NB4 (cell line): ENCODE measurements around the gene MICAL2.
"Not testable (repeated sequence)": the region's sequence is repeated elsewhere in the genome, so short reads cannot be mapped to it uniquely, and the experiment has no call there.

ENCODE experiments used
- DNase-seq: peaks from one replicate; pipeline ENCODE4 v3.0.0; 2010; ENCODE audit warnings: low read depth
- H3K4me3 ChIP-seq: one replicate; pipeline ENCODE4 v1.5.1; 2011; ENCODE audit warnings: mild to moderate bottlenecking, low read depth, low read length, moderate library complexity
- MAX ChIP-seq: IDR thresholded peaks from 2 replicates; pipeline ENCODE4 v1.6.1; 2011; ENCODE audit warnings: low read depth, low read length
- MYC ChIP-seq: IDR thresholded peaks from 2 replicates; pipeline ENCODE4 v1.6.1; 2011; ENCODE audit warnings: low read depth, low read length
- POLR2A ChIP-seq: IDR thresholded peaks from 2 replicates; pipeline ENCODE4 v1.6.1; 2011; ENCODE audit warnings: mild to moderate bottlenecking; ENCODE audit not compliant: insufficient read length; ENCODE audit errors: extremely low read depth
- TF ChIP-seq, protein P1 (sequence below): IDR thresholded peaks from one replicate; pipeline ENCODE4 v1.5.1; 2012; ENCODE audit warnings: low read depth, low read length

Gene MICAL2

DNA sequence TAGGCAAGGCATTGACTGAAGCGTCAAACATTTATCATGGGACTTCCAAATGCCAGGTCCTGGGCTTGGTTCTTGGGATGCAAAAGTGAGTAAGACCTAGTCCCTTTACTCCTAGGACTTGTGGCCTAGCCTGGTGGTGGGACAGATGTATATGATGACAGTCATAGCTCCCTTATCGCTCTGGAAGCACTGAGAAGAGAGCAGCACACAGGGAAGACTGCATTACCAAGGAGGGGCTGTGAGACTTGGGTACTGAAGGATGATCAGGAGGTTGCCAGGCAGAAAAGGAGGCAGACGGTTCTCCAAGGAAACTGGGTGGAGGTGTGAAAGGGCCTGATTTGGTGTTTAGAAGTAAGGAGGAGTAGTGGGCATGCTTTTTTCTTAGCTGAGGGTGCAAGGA, 32.5 kb downstream of the MICAL2 start:
- no peak for TF ChIP-seq POLR2A
- TF ChIP-seq MYC = no peak
- TF ChIP-seq, protein P1, sequence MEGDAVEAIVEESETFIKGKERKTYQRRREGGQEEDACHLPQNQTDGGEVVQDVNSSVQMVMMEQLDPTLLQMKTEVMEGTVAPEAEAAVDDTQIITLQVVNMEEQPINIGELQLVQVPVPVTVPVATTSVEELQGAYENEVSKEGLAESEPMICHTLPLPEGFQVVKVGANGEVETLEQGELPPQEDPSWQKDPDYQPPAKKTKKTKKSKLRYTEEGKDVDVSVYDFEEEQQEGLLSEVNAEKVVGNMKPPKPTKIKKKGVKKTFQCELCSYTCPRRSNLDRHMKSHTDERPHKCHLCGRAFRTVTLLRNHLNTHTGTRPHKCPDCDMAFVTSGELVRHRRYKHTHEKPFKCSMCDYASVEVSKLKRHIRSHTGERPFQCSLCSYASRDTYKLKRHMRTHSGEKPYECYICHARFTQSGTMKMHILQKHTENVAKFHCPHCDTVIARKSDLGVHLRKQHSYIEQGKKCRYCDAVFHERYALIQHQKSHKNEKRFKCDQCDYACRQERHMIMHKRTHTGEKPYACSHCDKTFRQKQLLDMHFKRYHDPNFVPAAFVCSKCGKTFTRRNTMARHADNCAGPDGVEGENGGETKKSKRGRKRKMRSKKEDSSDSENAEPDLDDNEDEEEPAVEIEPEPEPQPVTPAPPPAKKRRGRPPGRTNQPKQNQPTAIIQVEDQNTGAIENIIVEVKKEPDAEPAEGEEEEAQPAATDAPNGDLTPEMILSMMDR = no peak
- DNase-seq = no peak
- H3K4me3 ChIP-seq = no peak overlapping the region

DNA sequence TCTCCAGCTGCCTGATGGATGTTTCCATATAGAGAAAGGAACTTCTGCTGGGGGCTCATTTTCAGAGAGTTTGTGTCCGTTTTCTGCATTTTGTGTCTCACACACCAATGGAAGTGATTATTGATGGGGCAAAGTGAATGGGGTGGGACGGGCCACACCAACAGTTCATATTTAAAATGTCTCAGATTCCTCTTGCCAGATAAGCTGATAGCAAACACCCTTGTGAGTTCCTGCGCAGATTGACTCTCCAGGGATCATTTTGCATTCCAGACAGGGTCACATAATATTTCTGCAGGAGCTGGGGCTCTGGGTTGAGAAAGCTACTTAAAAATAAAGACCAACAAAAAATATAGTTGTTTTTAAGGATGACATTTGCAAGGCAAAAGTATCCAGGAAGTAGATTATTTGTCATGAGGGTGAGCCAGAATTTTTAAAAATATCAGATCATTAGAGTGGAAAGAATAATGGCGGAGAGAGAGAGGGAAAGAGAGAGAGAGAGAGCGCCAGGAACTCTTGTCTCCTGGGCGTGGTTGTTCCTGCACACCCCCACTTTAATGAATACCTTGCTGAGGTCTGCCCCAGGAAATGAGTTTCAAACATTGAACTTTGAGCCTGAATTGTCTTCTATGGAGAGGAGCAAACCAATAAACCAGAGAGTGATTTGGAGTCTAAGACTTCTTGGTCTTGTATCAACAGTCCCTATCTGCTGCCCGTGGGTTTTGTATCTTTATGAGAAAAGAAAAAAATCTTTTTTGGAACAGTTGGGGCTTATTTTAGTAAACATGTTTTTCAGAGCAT, 33.3 kb downstream of the MICAL2 start:
- no peak overlapping the region for H3K4me3 ChIP-seq
- no peak for DNase-seq
- TF ChIP-seq POLR2A (no peak), MAX (no peak), MYC (no peak)
- TF ChIP-seq, protein P1 = no peak

GRCh38 chr11:12144330-12145174, 34.2 kb downstream of the MICAL2 start:
- DNase-seq = peak; percentile 59
- H3K4me3 ChIP-seq = no peak overlapping the region
- TF ChIP-seq MAX = no peak
- TF ChIP-seq, protein P1 = no peak
- no peak for TF ChIP-seq MYC
- no peak for TF ChIP-seq POLR2A

DNA sequence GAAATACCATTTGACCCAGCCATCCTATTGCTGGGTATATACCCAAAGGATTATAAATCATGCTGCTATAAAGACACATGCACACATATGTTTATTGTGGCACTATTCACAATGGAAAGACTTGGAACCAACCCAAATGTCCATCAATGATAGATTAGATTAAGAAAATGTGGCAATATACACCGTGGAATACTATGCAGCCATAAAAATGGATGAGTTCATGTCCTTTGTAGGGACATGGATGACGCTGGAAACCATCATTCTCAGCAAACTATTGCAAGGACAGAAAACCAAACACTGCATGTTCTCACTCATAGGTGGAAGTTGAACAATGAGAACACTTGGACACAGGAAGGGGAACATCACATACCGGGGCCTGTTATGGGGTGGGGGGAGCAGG, 36.3 kb downstream of the MICAL2 start:
- not testable (repeated sequence) for DNase-seq, H3K4me3 ChIP-seq

GRCh38 chr11:12147827-12148226, 37.4 kb downstream of the MICAL2 start:
- no peak for DNase-seq
- TF ChIP-seq POLR2A = no peak
- TF ChIP-seq MAX = no peak
- TF ChIP-seq, protein P1 = no peak
- no peak for TF ChIP-seq MYC
- no peak overlapping the region for H3K4me3 ChIP-seq

GRCh38 chr11:12148466-12148865, 38.1 kb downstream of the MICAL2 start:
- TF ChIP-seq MAX (no peak), POLR2A (no peak), MYC (no peak)
- TF ChIP-seq, protein P1 = no peak
- no peak overlapping the region for H3K4me3 ChIP-seq
- no peak for DNase-seq
